HG03045 (cell line): Measurements from ENCODE around the gene PALM2AKAP2.
A peak's percentile ranks its signal among the peaks of the same experiment; 100 is the strongest.
"Not testable (repeated sequence)": the region's sequence is repeated elsewhere in the genome, so short reads cannot be mapped to it uniquely, and the experiment has no call there.

ENCODE experiments used
- ATAC-seq: cut with Tn5 transposase; IDR thresholded peaks from one replicate; pipeline ENCODE4 v1.9.1; 2021; ENCODE audit warnings: mild to moderate bottlenecking, moderate library complexity; ENCODE audit not compliant: unreplicated experiment

The PALM2AKAP2 gene

GRCh38 chr9:109801484-109801883 is 21.5 kb downstream of the PALM2AKAP2 start:
- ATAC-seq = no peak

GRCh38 chr9:109802491-109802890 is 22.5 kb downstream of the PALM2AKAP2 start:
- ATAC-seq = no peak

- no peak for ATAC-seq
These were observed 25.1 kb downstream of the PALM2AKAP2 start for GRCh38 chr9:109805050-109805449.

- ATAC-seq = no peak
These were observed 26.6 kb downstream of the PALM2AKAP2 start for GRCh38 chr9:109806506-109807115.

- no peak for ATAC-seq
These were observed 31.9 kb downstream of the PALM2AKAP2 start for GRCh38 chr9:109811876-109812275.

GRCh38 chr9:109812331-109812730 is 32.3 kb downstream of the PALM2AKAP2 start:
- no peak for ATAC-seq

GRCh38 chr9:109812818-109813281 is 32.9 kb downstream of the PALM2AKAP2 start:
- ATAC-seq = no peak

GRCh38 chr9:109813303-109813702 is 33.3 kb downstream of the PALM2AKAP2 start:
- ATAC-seq = no peak

GRCh38 chr9:109813829-109814228 is 33.8 kb downstream of the PALM2AKAP2 start:
- no peak for ATAC-seq

GRCh38 chr9:109815366-109815947 is 35.5 kb downstream of the PALM2AKAP2 start:
- no peak for ATAC-seq

GRCh38 chr9:109816490-109816889 is 36.5 kb downstream of the PALM2AKAP2 start:
- no peak for ATAC-seq

- ATAC-seq = no peak
These were observed 37.3 kb downstream of the PALM2AKAP2 start for GRCh38 chr9:109817146-109817845.

GRCh38 chr9:109817846-109818472 is 38.0 kb downstream of the PALM2AKAP2 start:
- ATAC-seq = peak; percentile 72

- ATAC-seq = no peak
These were observed 41.7 kb downstream of the PALM2AKAP2 start for GRCh38 chr9:109821711-109822110.

GRCh38 chr9:109825383-109825782 is 45.4 kb downstream of the PALM2AKAP2 start:
- not testable (repeated sequence) for ATAC-seq

- ATAC-seq = no peak
These were observed 46.6 kb downstream of the PALM2AKAP2 start for GRCh38 chr9:109826559-109826958.

- ATAC-seq = no peak
These were observed 48.3 kb downstream of the PALM2AKAP2 start for GRCh38 chr9:109828254-109828653.
